Left ventricle myocardium superior (tissue), 1 donor: ENCODE data around the gene SPATC1L. TPM values are rescaled to one million over a fixed set of nuclear protein-coding genes. Genes with fewer than 3 reads are reported as not detected.

ENCODE experiments used
- ATAC-seq: fragments of 200-7000 bp; cut with Tn5 transposase; one replicate; pipeline ENCODE4 v1.9.1; 2020; ENCODE audit warnings: mild to moderate bottlenecking, moderate library complexity
- DNase-seq: peaks from one replicate; pipeline ENCODE4 v3.0.0-alpha.2; 2020
- intact Hi-C: fragments of 100-400 bp; cut with micrococcal nuclease; formaldehyde crosslinking; loops from one replicate; pipeline ENCODE4 v1.11.0; 2022
- total RNA-seq: library from RNA; stranded (reverse); fragmentation: NEBNext Ultra II Directional; extraction: Animal tissue kit (Norgen Biotek cat#: 25700); gene quantifications from one replicate; pipeline ENCODE4 v1.2.1, GENCODE V29; 2021
- donor health status: DM: no; HTN: yes; CAD: no; lungs with severe emphysema.

Gene SPATC1L
- total RNA-seq, 1 donor from 2014 or later = 12.0 TPM

GRCh38 chr21:46116776-46117585 lies 67.3 kb downstream of the SPATC1L start:
- DNase-seq (peak; percentile 23), ATAC-seq (no peak)
- intact Hi-C loops = no loop called here

DNA sequence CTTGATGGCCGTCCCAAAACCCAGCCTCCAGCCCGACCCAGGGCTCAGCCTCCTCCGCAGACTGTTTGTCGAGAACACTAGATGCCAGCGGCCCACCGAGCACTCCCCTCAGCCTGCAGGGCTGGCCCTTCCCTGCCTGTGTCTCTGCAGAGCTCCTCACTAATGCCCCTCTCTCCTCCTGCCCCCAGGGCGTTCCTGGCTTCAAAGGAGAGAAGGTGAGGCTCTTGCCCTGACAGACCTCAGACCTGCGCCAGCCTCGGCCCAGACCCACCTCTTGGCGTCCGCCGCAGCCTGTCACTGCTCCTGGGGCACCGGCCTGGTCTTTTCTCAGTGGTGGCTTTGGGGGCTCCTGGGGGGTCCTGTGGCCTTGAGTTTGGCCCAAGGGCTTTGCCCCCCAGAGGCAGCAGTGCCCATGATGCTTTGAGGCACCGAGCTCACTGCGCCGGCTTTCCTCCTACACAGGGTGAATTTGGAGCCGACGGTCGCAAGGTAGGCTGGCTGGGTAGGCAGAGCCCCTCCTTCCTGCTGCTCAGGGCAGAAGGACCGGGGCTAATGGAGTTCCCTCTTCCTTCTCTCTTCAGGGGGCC lies 68.0 kb downstream of the SPATC1L start:
- ATAC-seq (no peak), DNase-seq (peak; percentile 32)
- intact Hi-C loops = no loop called here

DNA sequence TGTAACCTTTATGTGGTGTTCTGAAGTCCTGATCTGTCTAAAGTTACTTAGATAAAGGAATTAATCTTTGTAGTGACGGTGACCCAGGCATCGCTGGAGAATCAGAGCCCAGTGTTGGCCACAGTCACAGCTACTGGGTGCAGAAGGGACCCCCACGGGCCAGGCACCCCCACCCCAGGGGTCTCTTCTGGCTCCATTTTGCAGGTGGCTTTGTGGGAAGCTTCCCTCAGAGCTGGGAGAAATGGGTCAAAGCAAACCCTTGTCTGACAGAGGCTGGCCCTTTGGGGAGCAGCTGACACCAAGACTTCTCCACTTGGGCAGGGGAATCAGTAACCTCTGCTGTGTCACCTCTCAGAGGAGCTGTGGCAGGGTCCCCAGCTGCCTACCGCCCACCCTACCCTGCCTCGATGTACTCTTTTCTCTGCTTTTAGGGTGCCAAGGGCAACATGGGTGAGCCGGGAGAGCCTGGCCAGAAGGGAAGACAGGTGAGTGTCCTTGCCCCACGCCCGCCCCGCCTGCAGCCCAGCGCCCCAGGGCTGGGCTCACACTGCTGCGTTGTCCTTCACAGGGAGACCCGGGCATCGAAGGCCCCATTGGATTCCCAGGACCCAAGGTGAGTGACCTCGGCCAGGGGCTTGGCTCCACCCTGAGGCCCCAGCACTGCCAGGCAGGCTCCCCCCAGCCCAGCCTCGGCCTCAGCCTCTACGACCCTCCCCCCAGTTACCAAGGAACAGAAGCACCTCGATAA lies 68.6 kb downstream of the SPATC1L start:
- intact Hi-C loops = no loop called here
- no peak for ATAC-seq
- DNase-seq = no peak

GRCh38 chr21:46114963-46115362 lies 69.3 kb downstream of the SPATC1L start:
- ATAC-seq = no peak
- peak; percentile 33 for DNase-seq
- intact Hi-C loops = no loop called here

DNA sequence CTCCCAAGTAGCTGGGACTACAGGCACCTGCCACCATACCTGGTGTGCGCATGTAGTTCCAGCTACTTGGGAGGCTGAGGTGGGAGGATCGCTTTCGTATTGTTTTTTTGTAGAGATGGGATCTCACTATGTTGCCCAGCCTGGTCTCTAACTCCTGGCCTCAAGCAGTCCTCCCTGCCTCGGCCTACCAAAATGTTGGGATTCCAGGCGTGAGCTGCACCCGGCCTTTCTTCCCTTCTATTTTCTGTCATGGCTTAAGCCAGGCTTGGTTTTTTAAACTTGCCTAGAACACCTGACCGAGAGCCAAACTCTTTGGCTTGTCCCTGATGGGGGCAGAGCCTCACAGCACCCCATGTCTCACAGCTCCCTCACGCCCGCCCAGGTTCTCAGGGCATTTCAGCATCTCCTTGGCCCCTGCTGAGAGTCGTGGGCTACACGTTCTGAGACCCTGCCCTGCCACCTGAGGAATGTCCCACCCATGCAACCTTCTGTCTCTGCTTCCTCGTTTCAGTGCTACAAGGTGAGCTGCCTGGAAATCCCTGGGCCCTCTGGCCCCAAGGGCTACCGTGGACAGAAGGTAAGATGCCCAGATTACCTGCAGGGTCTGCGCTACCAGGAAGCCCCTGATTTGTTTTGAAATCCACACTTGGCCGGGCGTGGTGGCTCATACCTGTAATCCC lies 70.6 kb downstream of the SPATC1L start:
- intact Hi-C loops = no loop called here
- ATAC-seq (no peak), DNase-seq (no peak)

GRCh38 chr21:46112725-46113215 lies 71.5 kb downstream of the SPATC1L start:
- intact Hi-C loops = no loop called here
- ATAC-seq = no peak
- DNase-seq = no peak

GRCh38 chr21:46111857-46112724 lies 72.2 kb downstream of the SPATC1L start:
- DNase-seq (peak; percentile 33), ATAC-seq (no peak)
- intact Hi-C loops = no loop called here

DNA sequence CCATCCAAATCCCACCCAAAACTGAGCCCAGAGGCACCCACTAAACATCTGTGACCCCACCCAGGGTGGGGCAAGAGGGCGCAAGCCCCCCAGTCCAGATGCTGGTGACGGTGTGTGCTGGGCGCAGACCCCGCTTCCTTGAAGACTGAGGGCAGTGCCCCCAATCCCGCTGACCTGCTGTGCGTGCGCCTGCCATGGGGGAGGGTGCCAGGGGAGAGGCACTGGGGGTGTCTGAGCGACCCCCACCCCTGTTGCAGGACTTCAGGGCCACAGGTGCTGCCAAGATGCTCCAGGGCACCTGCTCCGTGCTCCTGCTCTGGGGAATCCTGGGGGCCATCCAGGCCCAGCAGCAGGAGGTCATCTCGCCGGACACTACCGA lies 73.1 kb downstream of the SPATC1L start:
- intact Hi-C loops = no loop called here
- DNase-seq = no peak
- no peak for ATAC-seq

Other genes with a start within 250 kb of the SPATC1L start
- gene COL6A1, start 202.7 kb downstream of the SPATC1L start, total RNA-seq = 188 TPM
- gene COL6A2, start 86.3 kb downstream of the SPATC1L start, total RNA-seq = 196 TPM
- 1.5 TPM for gene FTCD, start 28.9 kb downstream of the SPATC1L start, total RNA-seq
- gene LSS, start 44.3 kb upstream of the SPATC1L start, total RNA-seq = 58.3 TPM
- gene MCM3AP, start 101.2 kb upstream of the SPATC1L start, total RNA-seq = 62.9 TPM
- 18.3 TPM for gene YBEY, start 101.9 kb upstream of the SPATC1L start, total RNA-seq
- gene C21orf58, start 139.4 kb upstream of the SPATC1L start, total RNA-seq = 1.2 TPM
- gene PCNT, start 139.7 kb upstream of the SPATC1L start, total RNA-seq = 36.4 TPM